ENCODE results near the gene UQCR10. TPM values are rescaled to one million over a fixed set of nuclear protein-coding genes. Genes with fewer than 3 reads are reported as not detected.

The UQCR10 gene
- total and polyA plus RNA-seq, 4 experiments from 2014 or later: 47.6 to 332 (median 162) TPM

Other genes with a start within 250 kb of the UQCR10 start
- 10 to 100 TPM; 57.6 to 57.7 TPM for gene THOC5, start 213.6 kb upstream of the UQCR10 start, total RNA-seq
- gene THOC5, start 213.6 kb upstream of the UQCR10 start, polyA plus RNA-seq: 10 to 100 TPM; 24.6 to 27.5 TPM
- 10 to 100 TPM; 31.7 to 36.3 TPM for gene NIPSNAP1, start 186.3 kb upstream of the UQCR10 start, total RNA-seq
- gene NIPSNAP1, start 186.3 kb upstream of the UQCR10 start, polyA plus RNA-seq: 10 to 100 TPM; 48.4 to 56.3 TPM
- 10 to 100 TPM; 28.3 to 31.4 TPM for gene NF2, start 163.7 kb upstream of the UQCR10 start, total RNA-seq
- 10 to 100 TPM; 11.7 to 20.0 TPM for gene NF2, start 163.7 kb upstream of the UQCR10 start, polyA plus RNA-seq
- not detected for gene CABP7, start 47.4 kb upstream of the UQCR10 start, total RNA-seq
- gene CABP7, start 47.4 kb upstream of the UQCR10 start, polyA plus RNA-seq: under 1 TPM; 0.08 to 0.13 TPM
- 10 to 100 TPM; 16.3 to 20.4 TPM for gene ZMAT5, start 362 bp upstream of the UQCR10 start, total RNA-seq
- gene ZMAT5, start 362 bp upstream of the UQCR10 start, polyA plus RNA-seq: 10 to 100 TPM; 42.2 to 67.7 TPM
- gene ASCC2, start 70.9 kb downstream of the UQCR10 start, total RNA-seq: 10 to 100 TPM; 82.3 to 88.7 TPM
- 10 to 100 TPM; 21.4 to 67.8 TPM for gene ASCC2, start 70.9 kb downstream of the UQCR10 start, polyA plus RNA-seq
- 10 to 100 TPM; 65.3 to 68.6 TPM for gene MTMR3, start 115.8 kb downstream of the UQCR10 start, total RNA-seq
- 10 to 100 TPM; 11.0 to 21.3 TPM for gene MTMR3, start 115.8 kb downstream of the UQCR10 start, polyA plus RNA-seq